HG03442 (cell line): ENCODE results near the gene COMMD3.
A peak's percentile ranks its signal among the peaks of the same experiment; 100 is the strongest.

Experiments used
- ATAC-seq: cut with Tn5 transposase; IDR thresholded peaks from one replicate; pipeline ENCODE4 v1.9.1; 2021; ENCODE audit warnings: mild to moderate bottlenecking, moderate library complexity; ENCODE audit not compliant: unreplicated experiment

The COMMD3 gene

GRCh38 chr10:22319547-22319979, 3.4 kb downstream of the COMMD3 start:
- no peak for ATAC-seq

- no peak for ATAC-seq
Measured at GRCh38 chr10:22319980-22320558, 3.9 kb downstream of the COMMD3 start.

- peak; percentile 14 for ATAC-seq
Measured at GRCh38 chr10:22320591-22321155, 4.5 kb downstream of the COMMD3 start, which contains the start of gene BMI1. Gene BMI1, plus strand, starts transcription at chr10:22321099. Its CDS starts 5,351 bp downstream, at chr10:22326450.

GRCh38 chr10:22321156-22321923, 5.2 kb downstream of the COMMD3 start:
- no peak for ATAC-seq

GRCh38 chr10:22321924-22322640, 5.9 kb downstream of the COMMD3 start:
- ATAC-seq, result no peak

GRCh38 chr10:22322641-22323160, 6.5 kb downstream of the COMMD3 start:
- no peak for ATAC-seq

- no peak for ATAC-seq
Measured at GRCh38 chr10:22323538-22324305, 7.5 kb downstream of the COMMD3 start.

GRCh38 chr10:22324413-22324812, 8.2 kb downstream of the COMMD3 start:
- no peak for ATAC-seq

GRCh38 chr10:22324893-22325271, 8.7 kb downstream of the COMMD3 start:
- ATAC-seq, result no peak

- peak; percentile 49 for ATAC-seq
Measured at GRCh38 chr10:22325272-22326144, 9.3 kb downstream of the COMMD3 start.

- ATAC-seq, result no peak
Measured at GRCh38 chr10:22326145-22326702, 10.0 kb downstream of the COMMD3 start.

- no peak for ATAC-seq
Measured at GRCh38 chr10:22329150-22329549, 13.0 kb downstream of the COMMD3 start.

GRCh38 chr10:22332116-22332692, 16.0 kb downstream of the COMMD3 start:
- ATAC-seq, result no peak

- ATAC-seq, result no peak
Measured at GRCh38 chr10:22333167-22333974, 17.2 kb downstream of the COMMD3 start.

- ATAC-seq, result no peak
Measured at GRCh38 chr10:22333975-22334282, 17.7 kb downstream of the COMMD3 start.

GRCh38 chr10:22334414-22335172, 18.4 kb downstream of the COMMD3 start:
- no peak for ATAC-seq

GRCh38 chr10:22335173-22335933, 19.2 kb downstream of the COMMD3 start:
- ATAC-seq, result peak; percentile 56
